ENCODE measurements around the gene TMEM200B.
"Not testable (repeated sequence)": the region's sequence is repeated elsewhere in the genome, so short reads cannot be mapped to it uniquely, and the experiment has no call there.

Gene TMEM200B

DNA sequence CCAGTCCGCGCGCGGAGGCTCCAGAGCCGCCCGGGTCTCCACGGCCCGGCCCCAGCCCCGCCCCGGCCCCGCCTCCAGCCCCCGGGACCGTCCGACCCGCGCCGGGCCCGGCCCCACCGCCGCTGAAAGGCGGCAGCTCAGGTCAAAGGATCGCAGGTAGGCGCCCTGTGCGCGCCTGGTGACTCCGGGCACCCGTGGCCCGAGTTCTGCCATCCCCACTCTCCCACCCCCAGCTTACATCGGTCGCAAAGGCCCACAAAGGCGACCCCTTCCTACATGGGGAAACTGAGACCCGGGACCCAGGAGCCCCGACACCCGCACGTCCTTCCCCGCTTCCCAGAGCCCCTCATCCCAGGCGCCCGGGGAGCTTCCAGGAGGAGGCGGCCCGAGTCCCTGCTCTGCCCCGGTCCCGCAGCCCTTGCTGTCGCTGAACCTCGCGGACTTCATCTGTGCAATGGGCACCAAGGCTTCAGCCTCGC is at the start of gene TMEM200B:
Gene TMEM200B (minus strand): TSS at position 17 of the 479 bp plus-strand sequence. CDS start 2,075 bp downstream, outside the sequence.
- DNase-seq (ENCODE audit: low read depth in 3 of 3) = no peak

DNA sequence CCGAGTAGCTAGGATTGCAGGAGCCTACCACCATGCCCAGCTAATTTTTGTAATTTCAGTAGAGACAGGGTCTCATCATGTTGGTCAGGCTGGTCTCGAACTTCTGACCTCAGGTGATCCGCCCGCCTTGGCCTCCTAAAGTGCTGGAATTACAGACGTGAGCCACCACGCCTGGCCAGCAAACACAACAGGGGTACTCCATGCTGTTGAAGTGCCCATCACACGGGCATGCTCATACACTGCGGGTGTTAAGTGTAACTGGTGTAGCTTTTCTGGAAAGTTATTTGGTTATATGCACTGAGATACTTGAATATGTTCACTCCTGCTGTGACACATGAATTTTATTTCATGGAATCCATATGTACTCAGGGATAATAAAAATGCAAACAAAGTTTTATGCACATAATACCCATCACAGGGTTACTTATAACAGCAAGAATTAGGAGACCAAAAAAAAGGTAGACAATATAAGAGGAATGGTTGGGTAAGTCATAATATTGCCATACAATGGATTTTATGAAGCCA is 48.8 kb upstream of the TMEM200B start:
- DNase-seq (ENCODE audit: low read depth in 3 of 3) = no peak

DNA sequence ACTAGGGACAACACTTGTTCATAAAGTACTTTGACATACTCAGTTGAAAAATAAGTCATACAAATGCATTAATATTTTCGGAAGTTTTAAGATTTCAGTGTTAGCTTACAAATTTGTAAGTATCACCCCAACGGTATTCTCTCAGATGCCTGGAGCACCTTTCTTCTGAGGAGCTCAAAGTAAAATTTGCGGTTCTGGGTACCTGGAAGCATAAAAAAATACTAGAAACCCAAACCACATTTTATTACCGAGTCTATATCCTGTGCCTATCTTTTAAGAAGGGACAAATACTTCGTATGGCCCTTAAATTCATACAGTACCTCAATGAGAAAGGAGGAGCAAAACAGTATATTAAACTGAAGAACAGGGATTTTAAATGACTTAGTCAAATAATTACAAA is 47.8 kb upstream of the TMEM200B start:
- DNase-seq (ENCODE audit: low read depth in 3 of 3) = no peak

DNA sequence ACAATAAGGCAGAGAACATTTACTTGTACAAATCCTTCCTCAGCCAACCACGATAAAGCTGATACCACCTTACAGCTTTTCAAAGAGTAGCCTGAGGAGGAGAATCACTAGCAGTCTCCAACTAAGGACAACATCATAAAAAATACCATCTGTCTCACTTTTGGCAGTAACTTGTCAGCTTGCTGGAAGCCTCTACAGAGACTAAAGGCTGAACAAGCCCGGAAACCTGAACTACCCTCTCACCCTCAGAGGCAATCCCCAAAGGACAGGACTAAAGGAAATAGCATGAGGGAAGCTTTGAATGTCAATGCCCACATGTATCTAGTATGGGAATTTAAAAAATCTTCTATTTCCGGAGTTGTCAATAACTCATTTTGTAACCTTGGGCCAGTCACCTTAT is 47.4 kb upstream of the TMEM200B start:
- no peak for DNase-seq (ENCODE audit: low read depth in 3 of 3)

DNA sequence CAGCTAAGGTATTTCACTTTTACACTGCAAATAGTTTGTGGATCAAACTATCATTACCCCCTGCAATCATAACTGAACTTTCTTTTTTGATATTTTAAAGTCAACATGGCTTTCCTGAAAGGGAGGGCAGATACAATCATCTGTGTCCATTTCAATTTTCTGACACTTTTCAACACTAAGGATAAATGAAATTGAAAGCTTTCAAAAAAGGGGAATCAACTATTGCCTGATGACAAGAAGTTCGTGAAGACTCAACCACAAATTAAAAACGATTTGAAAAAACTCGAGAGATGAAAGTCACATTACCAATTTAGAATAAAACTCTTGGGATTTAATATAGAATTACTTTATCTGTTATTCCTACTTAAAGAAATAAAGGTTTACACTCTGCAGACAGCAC is 46.3 kb upstream of the TMEM200B start:
- no peak for DNase-seq (ENCODE audit: low read depth in 3 of 3)

DNA sequence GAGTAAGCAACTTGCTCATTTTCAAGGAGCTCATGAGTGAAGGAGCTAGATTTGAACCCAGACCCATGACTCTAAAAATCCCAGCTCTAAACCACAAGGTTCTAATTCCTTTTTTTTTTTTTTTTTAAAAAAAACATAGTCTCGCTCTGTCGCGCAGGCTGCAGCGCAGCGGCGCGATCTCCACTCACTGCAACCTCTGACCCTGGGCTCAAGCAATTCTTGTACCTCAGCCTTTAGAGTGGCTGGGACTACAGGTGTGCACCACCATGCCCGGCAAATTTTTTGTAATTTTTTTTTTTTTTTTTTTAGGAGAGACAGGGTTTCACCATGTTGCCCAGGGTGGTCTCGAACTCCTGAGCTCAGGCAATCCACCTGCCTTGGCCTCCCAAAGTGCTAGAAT is 44.2 kb upstream of the TMEM200B start:
- no peak for DNase-seq (ENCODE audit: low read depth in 3 of 3)

DNA sequence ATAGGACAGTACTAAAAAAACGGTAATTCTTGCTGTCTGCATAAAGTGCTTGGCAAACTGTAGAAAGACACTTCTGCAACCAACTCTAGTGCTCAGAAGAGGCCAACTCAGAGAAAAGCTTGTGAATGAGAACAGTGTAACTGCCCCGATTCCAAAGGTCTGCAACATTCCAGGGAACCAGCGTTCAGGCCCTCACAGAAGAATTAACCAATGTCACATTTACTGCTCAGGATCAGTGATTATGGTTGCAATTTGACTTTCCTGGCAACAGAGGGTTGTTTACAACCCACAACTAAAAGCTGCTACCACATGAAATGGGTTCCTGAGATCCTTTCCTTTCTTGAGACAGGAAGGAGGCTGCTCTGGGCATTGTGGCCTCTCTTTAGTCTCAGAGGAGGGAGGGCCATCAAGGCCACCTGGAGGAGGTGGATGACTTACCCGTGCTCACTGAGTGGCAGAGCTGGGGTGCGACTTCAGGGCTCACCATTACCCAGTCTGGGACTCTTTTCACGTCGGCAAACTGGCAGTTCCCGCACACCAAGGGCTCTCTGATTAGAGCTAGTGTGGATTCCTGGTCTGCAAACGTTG is 42.7 kb upstream of the TMEM200B start:
- no peak for DNase-seq (ENCODE audit: low read depth in 3 of 3)

DNA sequence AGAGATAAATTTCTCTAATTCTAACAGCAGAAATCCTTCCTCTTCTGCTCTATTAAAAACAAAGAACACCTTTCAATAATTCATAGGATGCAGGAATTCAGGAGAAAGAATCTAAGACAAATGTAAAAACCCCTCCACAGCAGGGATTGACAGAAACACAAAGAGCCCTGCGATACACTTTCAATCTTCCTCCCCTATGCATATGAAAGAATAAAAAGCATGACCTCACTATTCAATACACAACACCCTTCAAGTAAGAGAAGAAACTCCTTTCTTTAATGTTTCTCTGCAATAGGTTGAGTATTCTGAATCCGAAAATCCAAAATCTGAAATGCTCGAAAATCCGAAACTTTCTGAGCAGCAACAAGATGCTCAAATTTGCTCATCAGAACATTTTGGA is 40.9 kb upstream of the TMEM200B start:
- no peak for DNase-seq (ENCODE audit: low read depth in 3 of 3)

DNA sequence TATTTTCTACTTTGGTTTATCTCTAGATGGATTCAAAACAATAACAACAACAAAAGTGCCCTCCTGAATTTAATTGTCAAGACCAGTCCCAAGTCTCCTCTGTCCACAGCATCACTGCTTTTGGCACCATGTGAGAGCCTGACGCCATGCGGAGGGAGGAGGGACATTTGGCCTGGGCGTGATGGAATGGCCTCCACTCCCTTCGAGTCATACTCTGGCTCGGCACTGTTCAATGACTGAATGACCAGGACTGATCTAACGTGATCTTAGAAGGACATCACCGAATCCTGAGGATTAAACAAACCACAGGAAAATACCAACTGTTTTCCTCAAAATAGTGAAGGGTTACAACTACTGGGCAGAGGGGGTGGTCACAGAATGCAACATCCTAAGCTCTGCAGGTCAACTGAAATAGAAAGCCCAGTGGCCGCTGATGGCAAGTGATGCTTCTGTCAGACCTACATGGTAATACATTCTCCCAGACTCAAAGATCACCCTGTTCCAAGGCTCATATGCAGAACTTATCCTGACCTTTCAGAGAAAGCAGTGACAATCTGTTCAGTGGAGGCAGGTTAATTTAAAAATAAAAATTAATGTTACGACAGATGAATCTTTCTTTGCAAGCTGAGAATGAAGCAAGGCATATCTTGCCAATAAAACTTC is 38.9 kb upstream of the TMEM200B start:
- DNase-seq (ENCODE audit: low read depth in 3 of 3) = no peak

DNA sequence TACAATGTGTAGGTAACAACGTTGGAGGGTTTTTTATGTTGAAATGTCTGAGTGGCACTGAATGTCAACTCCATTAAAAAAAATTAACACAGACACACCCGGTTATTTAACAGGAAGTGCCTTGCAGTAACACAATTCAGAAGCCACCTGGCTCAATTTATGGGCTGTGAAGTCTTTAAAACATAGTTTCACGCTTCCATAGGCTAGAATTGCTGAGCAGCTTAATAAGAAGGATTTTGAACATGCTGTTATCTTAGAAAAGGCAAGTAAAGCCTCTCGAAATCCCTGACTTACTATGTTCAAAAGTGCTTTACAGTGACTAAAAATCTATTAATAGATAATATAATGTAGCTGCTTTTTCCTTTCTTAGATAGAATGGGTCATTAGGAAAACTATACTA is 38.3 kb upstream of the TMEM200B start:
- DNase-seq (ENCODE audit: low read depth in 3 of 3) = no peak

DNA sequence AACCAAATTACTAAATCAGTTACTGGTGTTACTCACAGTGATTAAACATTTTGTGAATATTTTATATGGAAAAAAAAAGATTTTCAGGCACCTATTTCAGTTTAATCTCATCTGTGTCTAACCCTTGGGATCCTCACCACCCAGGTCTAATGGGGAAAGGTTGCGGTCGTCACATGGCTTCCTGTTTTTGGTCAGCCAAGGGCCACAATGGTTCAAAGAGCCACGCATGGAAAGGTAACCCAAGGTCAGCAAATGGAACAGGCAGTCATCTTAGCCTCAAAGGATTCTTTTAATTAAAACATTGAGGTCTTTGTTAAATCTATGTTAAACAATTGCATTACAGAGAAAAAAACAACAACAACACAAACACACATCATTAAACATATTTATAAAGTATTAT is 36.1 kb upstream of the TMEM200B start:
- no peak for DNase-seq (ENCODE audit: low read depth in 3 of 3)

DNA sequence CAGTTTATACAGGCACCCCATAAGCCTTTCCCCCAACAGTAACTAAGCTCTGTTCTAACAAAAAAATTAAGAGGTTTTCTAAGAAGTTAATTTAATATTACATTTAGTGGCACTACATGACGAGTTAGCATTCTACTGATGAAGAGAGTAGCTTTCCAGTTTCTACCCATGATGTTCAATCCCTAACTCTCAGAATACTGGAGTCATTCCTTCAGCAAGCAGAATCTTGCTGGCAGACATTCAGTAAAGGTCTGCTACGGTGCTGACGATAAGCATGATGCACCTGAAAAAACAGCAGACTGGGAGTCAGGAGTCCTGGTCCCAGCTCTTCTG is 33.5 kb upstream of the TMEM200B start:
- no peak for DNase-seq (ENCODE audit: low read depth in 3 of 3)

DNA sequence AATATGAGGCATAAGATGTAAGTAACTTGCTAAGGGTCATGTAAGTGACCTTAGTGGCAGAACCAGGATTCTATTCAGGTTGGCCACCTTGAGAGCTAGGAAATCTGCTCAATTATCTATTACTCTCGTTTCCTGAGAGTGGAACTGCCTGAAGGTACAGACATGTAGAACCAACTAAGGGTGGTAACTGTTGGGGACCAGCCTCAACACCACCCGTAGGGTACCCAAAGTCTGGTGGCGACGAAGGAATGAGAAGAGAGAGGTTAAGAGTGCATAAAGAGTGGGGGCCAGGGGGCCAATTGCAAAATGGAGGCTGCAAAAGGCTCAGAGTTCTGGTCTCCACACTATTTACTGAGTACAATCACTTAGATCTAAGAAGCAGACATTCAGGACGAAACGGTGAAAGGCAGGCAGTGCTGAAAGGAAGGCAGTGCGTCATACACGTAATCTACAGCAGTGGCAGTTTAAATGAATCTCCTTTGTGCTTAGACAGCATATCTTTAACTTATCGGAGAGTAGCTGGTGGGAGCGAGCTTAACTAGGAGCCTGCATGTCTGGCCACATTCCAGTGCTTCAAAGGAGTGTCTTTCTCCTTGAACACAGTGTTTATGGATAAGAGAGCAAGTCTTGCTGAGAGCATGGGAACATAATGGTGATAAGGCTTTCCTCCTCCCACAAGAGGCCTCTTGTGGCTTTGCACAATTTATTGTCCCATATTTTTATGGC is 33.0 kb upstream of the TMEM200B start:
- no peak for DNase-seq (ENCODE audit: low read depth in 3 of 3)

DNA sequence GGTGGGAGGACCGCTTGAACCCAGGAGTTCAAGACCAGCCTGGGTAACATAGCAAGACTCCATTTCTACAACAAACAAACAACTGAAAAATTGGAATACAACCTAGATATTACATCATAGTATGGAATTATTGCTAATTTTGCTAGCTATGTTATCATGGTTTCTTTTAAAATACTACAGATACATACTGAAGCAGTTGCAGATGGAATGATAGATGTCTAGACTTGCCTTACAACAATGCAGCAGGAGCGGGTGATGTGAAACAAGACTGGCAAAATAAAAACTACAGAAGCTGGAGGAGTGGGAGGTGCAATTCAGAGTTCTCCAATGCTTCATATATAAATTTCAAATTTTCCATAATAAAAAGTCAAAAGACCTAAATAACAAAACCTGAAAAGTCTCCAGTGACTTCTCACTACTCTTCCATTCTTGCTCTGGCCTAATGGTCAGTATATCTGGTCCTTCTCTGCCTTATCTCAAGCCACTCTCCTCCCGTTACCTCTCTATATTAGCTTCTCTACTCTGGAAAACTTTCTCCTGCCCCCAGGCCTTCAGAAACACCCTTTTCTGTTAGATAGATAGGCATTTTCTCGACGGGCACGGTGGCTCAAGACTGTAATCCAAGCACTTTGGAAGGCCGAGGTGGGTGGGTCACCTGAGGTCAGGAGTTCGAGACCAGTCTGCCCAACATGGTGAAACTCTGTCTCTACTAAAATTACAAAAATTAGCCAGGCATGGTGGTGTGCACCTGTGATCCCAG is 28.5 kb upstream of the TMEM200B start:
- DNase-seq (ENCODE audit: low read depth in 3 of 3) = no peak

DNA sequence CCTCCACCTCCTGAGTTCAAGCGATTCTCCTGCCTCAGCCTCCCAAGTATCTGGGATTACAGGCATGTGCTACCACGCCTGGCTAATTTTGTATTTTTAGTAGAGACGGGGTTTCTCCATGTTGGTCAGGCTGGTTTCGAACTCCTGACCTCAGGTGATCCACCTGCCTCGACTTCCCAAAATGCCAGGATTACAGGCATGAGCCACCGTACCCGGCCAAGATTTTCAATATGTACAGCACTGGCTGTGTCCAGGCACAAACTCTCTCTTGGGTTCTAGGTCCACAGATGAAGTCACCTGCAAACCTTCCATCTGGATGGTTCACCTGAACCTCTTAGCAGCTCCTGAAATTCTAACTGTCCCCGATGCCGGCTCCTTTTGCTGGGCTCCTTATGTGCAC is 26.6 kb upstream of the TMEM200B start:
- not testable (repeated sequence) for DNase-seq (ENCODE audit: low read depth in 3 of 3)

DNA sequence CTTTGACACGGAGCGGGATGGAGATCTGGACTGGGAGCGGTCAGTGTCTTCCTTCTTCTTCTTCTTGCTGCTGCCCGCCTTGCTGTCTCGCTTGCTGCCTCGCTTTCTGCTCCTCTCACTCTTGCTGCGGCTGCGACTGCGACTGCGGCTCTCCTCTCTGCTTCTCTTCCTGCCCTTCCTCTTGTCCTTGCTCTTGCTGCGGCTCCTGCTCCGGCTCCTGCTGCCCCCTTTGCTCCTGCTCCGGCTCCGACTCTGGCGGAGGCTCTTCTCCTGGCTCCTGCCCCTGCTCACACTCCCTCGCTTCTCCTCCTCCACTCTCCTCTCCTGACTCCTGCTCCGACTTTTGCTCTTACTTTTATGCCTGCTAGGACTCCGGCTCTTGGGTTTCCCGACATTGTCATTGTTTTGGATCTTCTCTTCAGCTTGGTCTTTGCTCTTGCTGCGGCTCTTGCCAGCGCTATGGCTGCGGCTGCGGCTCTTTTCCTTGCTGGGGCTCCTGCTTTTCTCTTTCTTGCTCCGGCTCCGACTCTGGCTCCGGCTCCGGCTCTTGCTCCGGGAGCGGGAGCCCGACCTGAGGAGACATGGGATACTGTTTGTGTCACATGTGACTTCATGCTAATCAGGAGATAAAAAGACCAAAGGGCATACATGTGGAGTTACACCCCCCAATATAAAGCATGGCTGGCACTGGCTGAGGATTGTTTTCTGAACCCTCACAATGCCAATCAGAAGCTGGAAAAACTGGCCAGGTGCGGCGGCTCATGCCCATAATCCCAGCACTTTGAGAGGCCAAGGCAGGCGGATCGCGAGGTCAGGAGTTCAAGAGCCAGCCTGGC is 25.2 kb upstream of the TMEM200B start:
- no peak for DNase-seq (ENCODE audit: low read depth in 3 of 3)

DNA sequence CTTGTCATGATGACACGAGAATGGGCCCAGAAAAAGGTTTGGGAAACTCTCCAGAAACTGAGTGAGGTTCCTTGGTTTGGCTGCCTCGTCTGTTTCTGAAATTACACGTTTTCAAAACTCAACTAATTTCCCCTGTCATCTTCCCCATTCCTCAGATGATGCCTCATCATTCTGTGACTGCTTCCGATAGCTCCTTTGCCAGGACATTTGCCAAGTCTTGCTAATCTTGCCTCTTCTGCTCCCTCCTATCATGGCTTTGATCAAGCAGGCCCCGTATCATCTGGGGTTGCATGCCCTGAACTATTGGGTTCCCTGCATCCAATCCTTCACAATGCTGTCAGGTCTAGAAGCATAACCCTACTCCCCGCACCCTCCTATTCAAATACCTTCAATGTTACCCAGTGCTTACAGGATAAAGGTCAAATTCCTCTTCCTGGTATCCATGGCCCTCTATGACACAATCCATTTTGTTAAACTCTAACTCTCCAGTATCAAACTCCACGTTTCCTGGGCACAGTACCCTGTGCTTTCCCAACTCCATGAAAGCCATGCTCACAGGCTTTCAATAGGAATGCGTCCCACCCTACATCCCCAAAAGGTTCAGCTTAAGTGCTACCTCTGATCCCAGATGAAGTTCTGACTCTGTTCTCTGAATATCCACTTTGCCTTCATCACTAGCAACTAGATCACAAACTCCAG is 22.2 kb upstream of the TMEM200B start:
- DNase-seq (ENCODE audit: low read depth in 3 of 3) = no peak

DNA sequence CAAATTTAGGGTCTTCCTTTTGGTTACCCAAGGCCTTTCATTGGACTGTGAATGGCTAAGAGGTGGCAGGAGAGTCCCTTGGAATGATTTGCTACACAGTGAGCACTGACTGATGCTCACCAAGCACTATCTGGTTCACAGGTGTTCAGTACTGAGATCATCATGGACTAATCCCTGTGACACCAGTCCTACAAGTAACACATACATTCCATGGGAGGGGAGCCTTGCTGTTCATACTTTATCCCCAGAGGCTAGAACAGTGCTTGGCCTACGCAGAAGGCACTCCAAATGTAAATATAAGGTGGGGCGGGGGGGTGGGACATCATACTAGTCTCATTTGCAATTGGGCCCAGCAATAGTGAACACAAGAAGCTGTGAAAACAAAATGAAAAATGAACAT is 20.5 kb upstream of the TMEM200B start:
- no peak for DNase-seq (ENCODE audit: low read depth in 3 of 3)

DNA sequence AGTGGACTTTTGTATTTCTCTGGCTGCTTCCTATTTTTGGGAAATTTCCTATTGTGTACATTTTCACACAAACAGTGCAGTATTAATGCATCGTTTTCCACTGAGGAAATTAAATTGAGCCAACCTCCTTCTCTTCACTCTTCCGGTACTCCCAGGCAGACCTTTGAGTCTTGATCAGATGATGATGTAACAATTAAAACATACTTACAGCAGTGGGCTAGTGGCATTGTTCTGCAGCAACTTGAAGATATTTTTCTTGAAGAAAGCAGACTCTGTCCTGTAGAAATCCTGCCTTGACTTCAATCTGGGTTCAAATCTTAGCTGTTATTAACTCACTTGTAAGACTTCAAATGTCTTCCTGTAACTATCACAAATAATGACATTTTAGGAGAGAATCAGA is 19.0 kb upstream of the TMEM200B start:
- DNase-seq (ENCODE audit: low read depth in 3 of 3) = no peak

DNA sequence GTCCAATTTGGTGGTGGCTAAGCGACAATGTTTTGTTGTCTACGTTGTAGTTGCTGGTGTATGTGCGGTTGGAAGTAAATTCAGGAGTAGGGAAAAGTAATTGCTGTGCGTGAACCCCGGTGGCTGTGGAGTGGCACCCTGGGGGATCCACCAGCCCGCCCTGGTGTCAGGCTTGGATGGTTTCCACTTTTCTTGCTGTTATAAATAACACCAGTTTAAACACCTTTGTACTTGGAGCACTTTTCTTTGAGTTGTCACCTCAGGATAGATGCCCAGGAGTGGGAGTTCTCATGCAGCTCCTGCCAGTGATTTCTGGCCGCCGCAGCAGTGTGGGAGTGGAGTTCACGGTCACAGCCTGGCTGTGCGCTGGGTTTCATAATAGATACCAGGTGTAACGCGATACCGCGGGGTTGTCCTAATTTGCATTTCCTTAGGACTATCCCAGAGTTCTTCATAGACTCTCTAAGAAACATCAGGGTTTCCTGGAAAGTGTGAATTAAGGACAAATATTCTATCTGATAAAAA is 12.8 kb upstream of the TMEM200B start:
- no peak for DNase-seq (ENCODE audit: low read depth in 3 of 3)

DNA sequence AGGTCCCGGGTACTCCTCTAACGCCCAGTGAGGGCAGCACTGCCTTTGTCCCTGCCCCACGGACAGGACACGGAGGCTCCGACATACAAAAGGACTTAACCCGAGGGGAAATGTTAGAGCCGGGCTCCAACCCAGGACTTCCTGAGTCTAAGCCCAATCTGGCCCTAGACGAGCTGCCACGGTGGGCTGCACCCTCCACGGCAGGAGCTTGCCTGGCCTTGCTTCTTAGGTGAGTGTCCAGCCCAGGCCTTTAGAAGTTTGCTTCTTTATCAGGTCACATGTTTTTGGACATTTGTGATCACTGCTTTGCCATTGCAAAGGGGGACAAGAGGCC is 11.0 kb upstream of the TMEM200B start:
- no peak for DNase-seq (ENCODE audit: low read depth in 3 of 3)

Measured in stimulated activated CD4-positive, alpha-beta T cell treated with anti-CD3 and anti-CD28 coated beads, TNF-alpha, amount 100 ng/mL, for 48 hours (primary cell).